Umbilical cord (tissue), 2 donors: ENCODE results near the gene GALNT17. TPM values are rescaled to one million over a fixed set of nuclear protein-coding genes. Genes with fewer than 3 reads are reported as not detected.
"Not testable (repeated sequence)": the region's sequence is repeated elsewhere in the genome, so short reads cannot be mapped to it uniquely, and the experiment has no call there.

Experiments used
- DNase-seq: peaks from one replicate; pipeline ENCODE4 v3.0.0-alpha.2; 2015; ENCODE audit warnings: low spot score
- total RNA-seq: library from RNA; depleted of rRNA; stranded (reverse); fragments of >200 nt; gene quantifications from one replicate; pipeline ENCODE4 v1.2.3, GENCODE V29; 2014; ENCODE audit warnings: low replicate concordance; ENCODE audit not compliant: insufficient read depth

Gene GALNT17
- total RNA-seq, 1 donor from 2014 or later, result 3.9 TPM

DNA sequence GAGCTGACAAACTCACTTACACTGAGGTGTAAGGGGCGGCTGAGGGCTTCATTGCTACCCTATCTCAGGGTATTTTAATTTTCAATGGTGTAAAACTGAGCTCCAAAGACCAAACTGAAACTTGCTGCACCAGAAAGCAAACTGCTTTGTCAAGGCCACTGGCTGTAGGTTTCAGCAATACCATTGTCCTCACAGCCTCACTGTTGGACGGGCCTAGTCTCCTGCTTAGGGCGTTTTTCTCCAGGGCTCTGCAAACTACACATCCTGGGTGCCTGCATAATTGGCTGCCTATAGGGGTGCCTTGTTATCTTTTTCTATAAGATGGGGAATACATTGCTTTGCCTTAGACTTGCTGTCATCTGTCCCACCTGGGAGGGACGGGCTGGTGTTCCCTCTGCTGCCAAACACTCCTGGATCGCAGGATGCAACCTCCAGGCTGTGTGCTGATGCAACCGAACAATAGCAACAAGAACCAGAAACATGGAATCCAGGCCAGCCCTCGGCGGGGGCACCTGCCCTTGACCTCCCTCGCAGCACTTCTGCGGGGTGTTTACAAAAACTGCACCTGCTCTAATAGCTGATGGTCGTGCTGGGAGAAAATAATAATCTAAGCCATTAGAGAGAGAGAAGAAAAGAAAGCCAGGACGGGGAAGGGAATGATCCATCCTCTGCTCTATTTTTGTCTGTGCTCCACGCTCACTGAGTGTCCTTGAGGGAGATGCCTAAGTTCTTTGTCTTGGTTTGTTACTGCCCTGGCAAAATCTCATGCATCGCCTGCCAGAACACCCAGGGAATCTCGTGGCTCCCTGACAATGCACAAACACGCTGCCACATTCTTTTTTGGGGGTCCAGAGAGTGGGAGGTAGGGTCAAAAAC is 104.5 kb downstream of the GALNT17 start:
- no peak for DNase-seq

DNA sequence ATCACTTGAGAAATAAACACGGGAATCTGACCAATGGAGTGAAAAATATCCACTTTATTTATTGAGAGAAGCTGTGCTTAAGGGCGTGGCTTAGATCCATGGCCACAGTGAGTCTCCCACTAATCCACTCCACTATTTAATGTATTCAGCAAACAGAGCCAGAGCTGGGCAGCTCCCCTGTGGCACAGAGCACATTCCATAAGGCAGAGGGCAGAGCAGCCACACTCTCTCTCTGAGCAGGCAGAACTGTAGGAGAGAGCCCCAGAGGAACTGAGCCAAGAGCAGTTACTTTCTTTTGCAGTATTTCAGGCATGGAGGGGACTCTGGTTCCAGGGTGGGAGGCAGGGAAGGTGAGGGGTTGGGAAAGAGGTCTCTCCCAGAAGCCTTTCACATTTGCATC is 106.0 kb downstream of the GALNT17 start:
- peak; percentile 61 for DNase-seq

DNA sequence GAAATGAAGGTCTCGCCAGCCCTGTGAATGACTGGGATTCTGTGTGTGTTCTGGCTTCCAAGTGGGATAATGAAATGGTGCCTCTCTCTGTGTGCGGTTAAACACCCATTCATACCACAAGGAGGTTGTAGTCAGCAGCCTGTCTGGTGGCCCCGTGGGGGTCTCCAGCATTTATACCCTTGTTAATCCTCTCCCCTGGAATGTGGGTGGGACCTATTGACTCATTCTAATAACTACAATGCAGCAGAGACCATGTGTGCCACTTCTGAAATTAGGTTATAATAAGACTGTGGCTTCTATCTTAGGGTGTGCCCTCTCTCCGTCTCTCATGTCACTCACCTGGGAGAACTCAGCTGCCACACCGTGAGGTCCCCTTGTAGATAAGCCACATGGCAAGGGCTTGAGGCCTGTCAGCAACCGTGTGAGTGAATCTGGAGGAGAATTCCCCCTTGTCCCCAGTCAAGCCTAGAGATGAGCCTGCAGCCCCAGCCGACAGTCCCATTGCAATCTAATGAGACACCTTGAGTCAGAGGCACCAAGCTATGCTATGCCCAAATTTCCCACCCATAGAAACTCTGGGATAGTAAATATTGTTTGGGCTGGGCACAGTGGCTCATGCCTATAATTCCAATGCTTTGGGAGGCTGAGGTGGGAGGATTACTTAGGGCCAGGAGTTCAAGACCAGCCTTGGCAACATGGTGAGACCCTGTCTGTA is 106.8 kb downstream of the GALNT17 start:
- DNase-seq, result no peak

DNA sequence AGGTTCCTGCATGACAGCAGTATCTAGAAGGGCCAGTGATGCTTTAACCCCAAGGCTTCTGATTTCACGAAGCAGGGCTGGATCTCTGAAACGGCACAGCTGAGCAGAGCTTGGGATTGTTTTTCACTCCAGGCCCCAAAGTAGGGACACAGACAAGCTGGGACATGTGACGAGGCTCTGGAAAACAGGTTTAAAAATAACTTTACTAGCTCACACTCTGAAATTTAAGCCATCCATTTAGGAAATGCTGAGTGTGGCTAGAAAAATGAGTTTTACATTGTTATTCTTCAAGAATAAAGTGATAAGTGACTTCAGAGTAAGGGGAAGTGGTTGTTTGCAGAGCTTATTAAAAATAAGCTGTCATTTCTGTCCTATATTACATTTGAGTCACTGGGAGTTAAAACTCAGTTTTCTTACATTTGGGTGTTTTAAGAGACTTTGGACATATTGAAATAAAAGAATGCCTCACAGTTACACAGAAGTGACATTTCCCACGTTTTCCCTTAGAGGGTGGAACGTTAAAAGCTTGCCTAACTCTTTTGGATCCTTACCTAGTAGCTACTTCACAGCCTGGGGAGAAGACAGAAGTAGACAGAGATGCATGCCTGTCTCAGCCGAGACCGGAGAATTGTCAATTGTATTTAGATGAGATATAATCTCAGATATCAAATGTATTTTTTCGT is 107.8 kb downstream of the GALNT17 start:
- DNase-seq, result peak; percentile 26

DNA sequence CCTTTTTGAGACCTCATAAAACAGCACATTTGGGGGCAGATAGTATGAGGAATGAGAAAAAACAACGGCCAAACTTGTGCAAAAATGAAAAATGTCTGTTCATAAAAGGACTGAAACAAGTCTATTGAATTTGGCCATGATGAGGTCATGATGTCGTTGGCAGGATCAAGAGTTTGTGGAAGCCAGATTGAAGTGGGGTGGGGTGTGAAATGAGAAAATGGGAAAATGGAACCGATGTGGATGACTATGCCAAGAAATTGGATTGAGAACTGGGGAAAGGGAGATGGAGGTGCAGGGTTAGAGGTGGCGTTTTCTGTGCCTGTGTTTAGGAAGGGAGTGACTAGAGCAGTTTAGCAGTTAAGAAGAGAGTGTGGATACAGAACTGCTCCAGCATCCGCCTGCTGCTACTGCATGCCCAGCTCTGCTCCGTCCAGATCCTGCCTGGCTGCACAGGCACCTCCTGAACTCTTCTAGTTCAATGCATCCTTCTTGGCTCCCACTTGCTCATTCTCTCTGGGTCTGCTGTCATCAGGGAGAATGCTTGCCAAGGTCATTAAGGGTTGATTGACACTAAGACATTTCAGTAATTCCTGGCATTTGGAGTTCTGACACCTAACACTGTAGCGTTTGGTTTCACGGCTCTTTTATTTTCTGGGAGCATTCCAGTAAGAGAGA is 111.9 kb downstream of the GALNT17 start:
- DNase-seq, result no peak

DNA sequence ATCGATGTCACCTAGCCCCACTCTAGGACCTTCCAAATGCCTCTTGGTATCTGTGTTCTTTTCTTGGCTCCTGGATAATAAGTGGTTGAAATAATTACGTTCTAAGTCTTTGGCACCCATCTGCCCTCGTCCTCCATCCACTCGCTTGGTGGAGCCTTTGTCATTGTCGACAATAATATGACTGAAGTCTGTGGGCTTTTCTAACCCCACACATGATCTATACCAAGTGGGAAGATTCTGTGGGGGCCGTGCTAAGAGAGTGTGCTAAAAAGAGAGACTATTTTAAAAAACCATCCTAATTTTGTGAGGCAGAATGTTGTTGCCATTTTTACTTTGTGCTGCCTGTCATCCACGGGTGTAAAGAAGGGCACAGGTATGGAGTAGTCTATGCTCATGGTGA is 113.1 kb downstream of the GALNT17 start:
- no peak for DNase-seq

DNA sequence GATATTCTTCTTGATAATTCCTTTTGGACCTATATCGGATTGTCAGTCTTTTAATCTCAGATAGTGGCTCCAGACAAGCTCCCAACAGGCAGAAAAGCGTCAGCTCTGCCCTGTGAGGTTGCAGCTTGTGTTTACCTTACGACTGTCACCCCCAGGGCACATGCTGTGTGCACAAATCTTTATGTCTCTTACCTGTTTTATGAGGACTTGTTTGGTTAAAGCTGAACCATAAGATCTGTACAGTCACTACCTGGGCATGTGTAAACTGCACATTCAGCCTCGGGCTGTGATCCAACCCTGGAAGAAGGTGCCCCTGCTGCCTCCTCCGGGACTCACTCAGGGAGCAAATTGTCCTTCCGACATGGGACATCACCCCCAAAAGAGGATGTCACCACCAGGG is 119.8 kb downstream of the GALNT17 start:
- peak; percentile 29 for DNase-seq

DNA sequence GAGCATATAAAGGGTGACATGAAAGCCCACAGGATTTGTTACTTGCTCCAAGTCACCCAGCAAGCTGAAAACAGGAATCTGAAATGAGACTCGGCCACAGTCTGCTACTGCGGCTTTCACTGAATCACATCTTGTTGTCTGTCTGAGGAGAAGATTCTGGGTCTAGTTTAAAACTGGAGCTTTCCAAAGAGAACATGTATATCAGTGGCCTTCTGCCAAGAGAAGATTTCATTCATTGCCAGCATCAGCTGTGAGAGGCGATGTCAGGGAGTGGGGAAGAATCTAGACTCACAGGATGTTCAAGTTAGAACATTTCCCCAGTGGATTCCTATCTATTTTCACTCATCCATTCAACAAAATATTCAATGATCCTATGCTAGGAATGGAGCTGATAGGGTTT is 122.8 kb downstream of the GALNT17 start:
- DNase-seq, result peak; percentile 71

DNA sequence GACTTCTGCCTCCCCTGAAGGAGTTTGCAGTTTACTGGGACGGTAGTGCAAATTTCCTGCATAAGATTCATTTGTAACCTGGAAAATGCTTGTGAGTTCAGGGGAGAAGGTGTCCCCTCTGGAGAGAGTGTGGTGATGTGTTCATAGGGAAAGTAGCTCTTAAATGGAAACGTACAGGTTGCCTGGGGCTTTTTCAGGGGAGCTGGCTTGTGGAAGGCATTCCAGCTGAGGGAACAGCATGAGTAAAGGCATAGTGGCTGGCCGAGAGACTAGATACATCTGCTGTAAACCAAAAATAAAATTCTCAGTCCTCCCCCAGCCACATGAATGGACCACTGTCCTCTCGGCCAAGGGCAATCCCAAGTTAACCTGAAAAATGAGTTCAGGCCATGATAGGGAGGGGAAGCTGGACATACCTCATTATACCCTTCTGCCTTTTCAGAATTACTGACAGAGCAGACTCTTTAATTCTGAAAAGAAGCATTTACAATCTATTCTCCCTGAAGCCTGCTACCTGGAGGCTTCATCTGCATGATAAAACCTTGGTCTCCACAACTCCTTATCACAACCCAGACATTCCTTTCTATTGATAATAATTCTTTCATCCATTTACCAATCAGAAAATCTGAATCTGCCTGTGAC is 123.7 kb downstream of the GALNT17 start:
- no peak for DNase-seq

DNA sequence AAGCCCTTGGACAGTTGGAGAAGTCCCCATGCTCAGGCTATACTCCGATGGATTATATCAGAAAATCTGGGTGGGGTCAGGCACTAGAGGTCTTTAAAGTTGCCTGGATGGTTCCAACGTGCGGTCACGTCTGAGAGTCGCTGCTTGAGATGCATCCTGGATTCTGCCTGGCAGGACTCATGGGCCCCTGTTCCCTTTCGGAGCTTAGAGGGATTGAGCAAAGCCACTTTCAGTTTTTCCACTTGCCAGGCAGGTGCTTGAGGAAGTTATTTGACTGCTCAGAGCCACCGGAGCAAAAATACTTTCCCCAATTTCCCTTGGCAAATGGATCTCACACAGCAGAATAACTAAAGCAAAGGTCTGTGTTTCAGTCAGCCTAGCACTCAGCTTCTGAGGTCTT is 129.1 kb downstream of the GALNT17 start:
- DNase-seq, result no peak

DNA sequence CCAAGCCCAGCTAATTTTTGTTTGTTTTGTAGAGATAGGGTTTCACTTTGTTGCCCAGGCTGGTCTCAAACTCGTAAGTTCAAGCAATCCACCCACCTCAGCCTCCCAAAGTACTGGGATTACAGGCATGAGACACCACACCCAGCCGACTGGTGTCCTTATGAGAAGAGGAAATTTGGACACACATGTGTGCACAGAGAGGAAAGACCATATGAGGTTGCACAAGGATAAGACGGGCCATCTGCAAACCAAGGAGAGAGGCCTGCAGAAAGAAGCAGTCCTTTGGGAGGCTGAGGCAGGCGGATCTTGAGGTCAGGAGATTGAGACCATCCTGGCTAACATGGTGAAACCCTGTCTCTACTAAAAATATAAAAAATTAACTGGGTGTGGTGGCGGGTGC is 130.9 kb downstream of the GALNT17 start:
- not testable (repeated sequence) for DNase-seq

DNA sequence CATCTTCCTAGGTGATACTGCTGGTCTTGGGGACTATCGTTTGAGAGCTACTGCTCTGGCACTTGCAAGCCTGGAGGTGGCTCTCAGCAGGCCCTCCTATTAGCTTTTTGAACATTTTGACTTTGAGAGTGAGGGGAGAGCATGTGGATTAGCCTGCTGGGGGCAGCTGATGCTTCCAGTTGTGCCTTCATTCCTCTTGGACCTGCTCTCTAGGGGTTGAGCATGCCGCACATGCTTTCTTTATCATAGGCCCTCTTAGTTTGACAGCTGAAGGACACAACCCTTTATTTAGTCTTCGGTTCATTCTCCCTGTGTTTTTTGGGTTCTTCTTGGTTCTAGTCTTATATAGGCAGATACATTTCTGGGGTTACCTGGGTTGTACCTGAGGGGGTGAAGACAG is 132.1 kb downstream of the GALNT17 start:
- DNase-seq, result no peak

DNA sequence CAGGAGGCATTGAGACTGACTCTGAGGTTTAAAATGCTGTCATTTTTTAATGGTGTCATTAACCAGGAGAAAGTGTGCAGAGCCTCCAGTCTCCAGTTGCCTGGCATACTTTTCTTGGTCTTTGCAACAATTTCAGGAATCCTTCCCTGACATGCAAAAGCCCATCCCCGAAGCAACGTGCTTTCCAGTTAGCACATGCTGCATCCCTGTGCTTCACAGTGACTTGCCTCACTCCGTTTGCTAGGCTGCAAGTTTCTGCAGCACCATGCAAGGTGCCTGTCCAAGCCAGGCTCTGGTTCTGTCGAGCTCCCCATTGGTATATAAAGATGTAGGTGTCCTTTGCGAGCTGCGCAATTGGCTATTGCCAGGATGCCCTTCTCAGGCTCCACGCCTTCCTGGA is 135.0 kb downstream of the GALNT17 start:
- DNase-seq, result peak; percentile 35

DNA sequence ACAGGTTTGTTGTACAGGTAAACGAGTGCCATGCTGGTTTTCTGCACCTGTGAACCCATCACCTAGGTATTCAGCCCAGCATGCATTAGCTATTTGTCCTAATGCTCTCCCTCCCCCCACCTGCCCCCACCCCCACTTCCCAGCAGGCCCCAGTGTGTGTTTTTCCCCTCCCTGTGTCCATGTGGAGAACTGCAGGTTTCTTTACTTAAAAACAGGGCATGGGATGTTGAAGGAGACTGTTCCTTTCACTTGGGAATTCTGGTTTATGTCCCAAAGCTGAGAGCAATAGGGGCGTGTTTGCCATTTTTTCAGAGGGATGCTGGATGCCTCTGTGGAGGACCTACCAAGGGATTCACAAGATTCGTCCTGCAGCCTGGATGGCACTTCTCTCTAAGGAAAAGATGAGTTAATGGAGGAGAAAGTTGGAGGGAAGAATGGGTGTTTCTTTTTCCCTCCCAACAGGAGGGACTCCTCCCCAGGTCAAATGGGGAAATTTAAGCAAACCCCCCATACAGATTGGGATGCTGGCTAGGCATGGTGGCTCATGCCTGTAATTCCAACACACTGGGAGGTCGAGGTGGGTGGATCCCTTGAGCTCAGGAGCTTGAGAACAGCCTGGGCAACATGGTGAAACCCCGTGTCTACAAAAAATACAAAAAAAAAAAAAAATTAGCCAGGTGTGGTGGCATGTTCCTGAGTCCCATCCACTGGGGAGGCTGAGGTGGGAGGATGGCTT is 136.0 kb downstream of the GALNT17 start:
- DNase-seq, result no peak

DNA sequence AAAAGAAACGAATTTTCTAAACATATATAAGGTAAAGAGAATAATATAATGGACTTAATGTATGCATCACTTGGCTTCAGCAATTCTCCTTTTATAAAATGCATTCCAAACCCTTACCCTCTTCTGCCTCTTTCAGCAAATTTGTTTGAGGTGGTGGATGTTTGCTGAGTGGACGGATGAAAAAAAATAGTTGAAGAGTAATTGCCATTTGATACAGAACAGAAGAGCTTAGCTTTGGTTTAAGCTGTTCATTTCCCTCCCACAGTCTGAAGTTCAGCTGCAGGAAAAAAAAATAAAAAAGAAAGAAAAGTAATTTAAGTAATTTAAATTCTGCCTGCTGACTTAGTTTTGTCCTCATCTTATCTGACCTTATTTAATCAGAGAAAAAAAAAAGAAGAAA is 138.6 kb downstream of the GALNT17 start:
- DNase-seq, result peak; percentile 13

DNA sequence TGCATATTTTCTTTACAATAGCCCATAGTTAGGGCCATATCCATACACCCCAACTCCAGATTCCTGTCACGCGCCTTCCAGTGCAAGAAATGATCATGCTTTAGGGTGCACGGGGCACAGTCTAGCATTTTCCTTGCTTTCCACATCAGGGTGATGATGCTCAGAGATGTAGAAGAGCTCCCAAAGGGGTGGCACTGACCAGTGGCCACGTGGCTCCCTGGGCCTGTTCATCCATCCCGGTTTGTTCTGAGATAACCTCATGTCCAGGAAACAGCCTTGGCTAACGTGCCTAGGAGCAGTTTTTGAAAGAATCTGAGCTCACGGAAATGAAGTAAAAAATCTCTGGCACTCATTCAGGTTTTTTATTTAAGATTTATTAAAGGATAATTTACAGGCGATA is 139.3 kb downstream of the GALNT17 start:
- no peak for DNase-seq

DNA sequence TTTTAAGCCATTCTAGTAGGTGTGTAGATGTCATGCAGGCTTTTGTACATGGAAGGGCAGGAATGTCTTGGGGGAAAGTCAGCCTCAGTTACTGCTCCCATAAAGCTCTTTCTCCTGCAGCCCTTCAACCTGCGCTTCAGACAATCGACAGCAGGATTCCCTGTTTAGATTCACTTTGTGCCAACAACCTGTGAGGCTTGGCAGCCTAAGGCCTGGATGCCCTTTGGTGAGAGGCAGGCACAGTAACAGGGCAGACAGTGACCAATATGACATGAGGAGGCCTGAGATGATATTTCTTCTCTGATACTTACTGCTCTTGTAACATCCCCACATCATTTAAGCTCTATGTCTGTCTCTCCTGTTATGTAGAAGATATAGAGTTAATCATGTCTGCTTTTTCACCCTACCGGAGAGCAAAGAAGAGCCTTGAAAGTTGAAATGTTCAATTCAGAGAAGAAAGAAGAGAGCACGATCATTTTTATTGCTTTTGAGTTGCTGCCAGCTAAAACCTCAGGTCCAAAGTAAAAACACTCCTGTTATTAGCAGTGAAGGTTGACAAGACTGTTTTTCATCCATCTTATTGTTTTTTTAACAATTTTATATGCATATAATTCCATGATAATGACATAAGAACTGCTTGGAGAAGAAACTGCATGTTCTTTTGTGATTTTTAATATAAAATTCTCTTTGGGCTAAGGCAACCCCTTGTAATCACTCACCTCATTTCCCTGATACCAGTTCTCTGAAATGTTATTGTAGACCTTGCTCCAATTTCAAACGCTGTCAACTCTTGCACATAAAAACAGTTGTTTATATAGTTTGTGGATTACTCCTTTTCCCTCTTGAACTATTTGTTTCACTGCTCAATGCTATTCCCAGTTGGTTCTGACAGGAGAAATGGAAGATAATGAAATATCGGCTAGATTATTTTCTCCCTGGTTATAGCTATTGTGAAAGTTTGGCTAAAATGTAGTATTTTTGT is 140.9 kb downstream of the GALNT17 start:
- DNase-seq, result no peak

DNA sequence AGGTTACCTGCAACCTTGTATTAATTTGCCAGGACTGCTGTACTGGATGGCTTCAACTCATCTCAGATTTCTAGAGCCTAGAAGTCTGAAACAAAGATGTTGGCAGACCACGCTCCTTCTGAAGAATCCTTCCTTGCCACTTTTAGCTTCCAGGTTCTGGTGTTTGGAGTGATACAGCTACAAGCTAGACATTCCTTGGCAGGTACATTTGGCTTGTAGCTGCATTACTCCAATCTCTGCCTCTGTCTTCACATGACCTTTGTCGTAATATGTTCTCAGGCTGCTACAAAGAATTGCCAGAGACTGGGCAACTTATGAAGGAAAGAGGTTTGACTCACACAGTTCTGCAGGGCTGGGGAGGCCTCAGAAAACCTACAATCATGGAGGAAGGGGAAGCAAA is 146.3 kb downstream of the GALNT17 start:
- DNase-seq, result no peak

DNA sequence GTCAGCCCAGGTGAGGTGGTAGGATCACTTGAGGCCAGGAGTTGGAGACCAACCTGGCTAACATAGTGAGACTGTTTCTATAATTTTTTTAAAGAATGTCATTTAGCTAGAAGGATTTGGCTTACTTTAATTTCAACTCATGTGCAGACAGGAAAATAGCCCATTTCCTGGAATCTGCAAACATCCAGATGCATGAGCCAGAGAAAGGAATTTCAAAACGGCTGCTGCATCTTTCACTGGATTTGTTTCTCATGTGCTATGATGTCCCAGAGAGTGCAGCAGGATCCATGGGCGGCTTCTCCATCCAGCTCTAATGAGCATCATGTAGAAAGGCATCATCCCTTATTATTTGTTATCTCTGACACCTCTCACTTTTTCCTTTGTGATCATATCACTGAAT is 149.3 kb downstream of the GALNT17 start:
- peak; percentile 11 for DNase-seq
